ENCODE measurements around the gene BNC2. TPM values are rescaled to one million over a fixed set of nuclear protein-coding genes. Genes with fewer than 3 reads are reported as not detected.

Gene BNC2
- total RNA-seq, 1 experiment from 2014 or later, result 43.6 TPM

DNA sequence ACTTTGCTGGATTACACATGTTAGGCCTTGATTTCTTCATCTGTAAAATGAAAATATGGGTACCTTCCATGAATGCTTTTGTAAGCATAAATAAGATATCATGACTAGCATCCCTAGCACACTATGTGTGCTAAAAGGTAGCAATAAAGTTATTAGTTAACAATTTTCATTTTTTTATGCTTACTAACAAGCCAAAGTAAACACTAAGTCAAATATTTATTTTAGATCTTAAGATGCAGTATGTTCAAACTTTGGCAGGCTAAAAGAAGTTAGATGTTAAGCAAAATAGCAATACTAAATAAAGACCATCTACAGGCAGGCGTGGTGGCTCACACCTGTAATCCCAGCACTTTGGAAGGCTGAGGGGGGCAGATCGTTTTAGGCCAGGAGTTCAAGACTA is 169.1 kb downstream of the BNC2 start:
- Histone ChIP-seq H3K4ac (ENCODE audit: low read depth, low read length) (no peak overlapping the region), H2AK5ac (ENCODE audit: insufficient read length, low read length) (no peak overlapping the region), H3T11ph (ENCODE audit: low read length) (no peak overlapping the region), H4K8ac (replicated peaks; ENCODE audit: insufficient read length, low read depth, low read length) (no peak overlapping the region), H2AFZ (ENCODE audit: low read length) (no peak overlapping the region), H3K4me2 (ENCODE audit: insufficient read depth, insufficient read length, low read length) (no peak overlapping the region), H3K18ac (ENCODE audit: insufficient read length, low read depth, low read length) (no peak overlapping the region), H3K23ac (ENCODE audit: insufficient read length, low read depth, low read length) (no peak overlapping the region), H3K4me1 (ENCODE audit: insufficient read depth, low read length) (no peaks in the 10 kb centered on the region; the same call in 1 of the 2 replicates), H2BK120ac (ENCODE audit: low read depth, low read length, poor library complexity, severe bottlenecking) (no peak overlapping the region), H3K79me1 (ENCODE audit: insufficient read depth, low read depth, low read length, poor library complexity, severe bottlenecking) (no peaks in the 10 kb centered on the region), H3K27ac (ENCODE audit: insufficient read length, low read depth, low read length) (no peak overlapping the region), H3K14ac (ENCODE audit: insufficient read depth, low read length) (no peak overlapping the region), H4K5ac (ENCODE audit: insufficient read length, low read depth, low read length) (no peak overlapping the region), H2BK15ac (ENCODE audit: low read depth, low read length) (no peak overlapping the region), H2BK5ac (ENCODE audit: insufficient read length, low read length) (no peak overlapping the region), H3K9me3 (ENCODE audit: control insufficient read depth, low read depth, low read length) (no peaks in the 10 kb centered on the region), H3K56ac (ENCODE audit: insufficient read length, low read depth, low read length) (no peak overlapping the region), H2BK12ac (ENCODE audit: insufficient read length, low read depth, low read length) (no peak overlapping the region), H4K20me1 (ENCODE audit: control insufficient read depth, insufficient read depth, insufficient read length) (no peaks in the 10 kb centered on the region), H3K79me2 (ENCODE audit: insufficient read depth, low read length) (no peaks in the 10 kb centered on the region), H4K91ac (ENCODE audit: insufficient read length, low read depth, low read length) (no peak overlapping the region), H3K23me2 (ENCODE audit: insufficient read length, low read depth, low read length, poor library complexity, severe bottlenecking) (no peaks in the 10 kb centered on the region), H3K27me3 (ENCODE audit: insufficient read depth, low read length) (no peaks in the 10 kb centered on the region), H3K9ac (ENCODE audit: extremely low read depth, insufficient read length, low read length) (no peak overlapping the region), H2BK20ac (ENCODE audit: low read depth, low read length, poor library complexity, severe bottlenecking) (no peak overlapping the region)
- TF ChIP-seq, protein P1, sequence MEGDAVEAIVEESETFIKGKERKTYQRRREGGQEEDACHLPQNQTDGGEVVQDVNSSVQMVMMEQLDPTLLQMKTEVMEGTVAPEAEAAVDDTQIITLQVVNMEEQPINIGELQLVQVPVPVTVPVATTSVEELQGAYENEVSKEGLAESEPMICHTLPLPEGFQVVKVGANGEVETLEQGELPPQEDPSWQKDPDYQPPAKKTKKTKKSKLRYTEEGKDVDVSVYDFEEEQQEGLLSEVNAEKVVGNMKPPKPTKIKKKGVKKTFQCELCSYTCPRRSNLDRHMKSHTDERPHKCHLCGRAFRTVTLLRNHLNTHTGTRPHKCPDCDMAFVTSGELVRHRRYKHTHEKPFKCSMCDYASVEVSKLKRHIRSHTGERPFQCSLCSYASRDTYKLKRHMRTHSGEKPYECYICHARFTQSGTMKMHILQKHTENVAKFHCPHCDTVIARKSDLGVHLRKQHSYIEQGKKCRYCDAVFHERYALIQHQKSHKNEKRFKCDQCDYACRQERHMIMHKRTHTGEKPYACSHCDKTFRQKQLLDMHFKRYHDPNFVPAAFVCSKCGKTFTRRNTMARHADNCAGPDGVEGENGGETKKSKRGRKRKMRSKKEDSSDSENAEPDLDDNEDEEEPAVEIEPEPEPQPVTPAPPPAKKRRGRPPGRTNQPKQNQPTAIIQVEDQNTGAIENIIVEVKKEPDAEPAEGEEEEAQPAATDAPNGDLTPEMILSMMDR (conservative IDR thresholded peaks at IDR 0.05), result no peak
- H3K4me1 Mint-ChIP-seq, result peaks cover 37 to 38% of the 10 kb centered on the region in 2 experiments
- WGBS (ENCODE audit: extremely low coverage, insufficient read length, low lambda C conversion rate), result no CpG with 5 or more reads among the region's 2 CpGs
- H3K9me3 Mint-ChIP-seq, result no peaks in the 10 kb centered on the region
- 0 out of 7 replicates have a peak, but pooled peaks cover 0 to 3% (median 0%) of the 10 kb centered on the region in 3 experiments for H3K36me3 Mint-ChIP-seq (ENCODE audit: insufficient read depth in 1 of 3, low read depth in 3 of 3)
- H3K27ac Mint-ChIP-seq, result no peak overlapping the region
- no peak for DNase-seq
- H3K4me3 Mint-ChIP-seq, result no peak overlapping the region
- H3K27me3 Mint-ChIP-seq (ENCODE audit: low read depth), result no peaks in the 10 kb centered on the region

Measured in H9 (cell line).